CD4-positive, alpha-beta T cell treated with Interleukin-17A for 4 hours (primary cell): ENCODE results near the gene AEBP2.
"Not testable (repeated sequence)": the region's sequence is repeated elsewhere in the genome, so short reads cannot be mapped to it uniquely, and the experiment has no call there.

Experiments
- DNase-seq: peaks from one replicate; pipeline ENCODE4 v3.0.0-alpha.2; 2020; ENCODE audit warnings: mixed read lengths

AEBP2 gene

DNA sequence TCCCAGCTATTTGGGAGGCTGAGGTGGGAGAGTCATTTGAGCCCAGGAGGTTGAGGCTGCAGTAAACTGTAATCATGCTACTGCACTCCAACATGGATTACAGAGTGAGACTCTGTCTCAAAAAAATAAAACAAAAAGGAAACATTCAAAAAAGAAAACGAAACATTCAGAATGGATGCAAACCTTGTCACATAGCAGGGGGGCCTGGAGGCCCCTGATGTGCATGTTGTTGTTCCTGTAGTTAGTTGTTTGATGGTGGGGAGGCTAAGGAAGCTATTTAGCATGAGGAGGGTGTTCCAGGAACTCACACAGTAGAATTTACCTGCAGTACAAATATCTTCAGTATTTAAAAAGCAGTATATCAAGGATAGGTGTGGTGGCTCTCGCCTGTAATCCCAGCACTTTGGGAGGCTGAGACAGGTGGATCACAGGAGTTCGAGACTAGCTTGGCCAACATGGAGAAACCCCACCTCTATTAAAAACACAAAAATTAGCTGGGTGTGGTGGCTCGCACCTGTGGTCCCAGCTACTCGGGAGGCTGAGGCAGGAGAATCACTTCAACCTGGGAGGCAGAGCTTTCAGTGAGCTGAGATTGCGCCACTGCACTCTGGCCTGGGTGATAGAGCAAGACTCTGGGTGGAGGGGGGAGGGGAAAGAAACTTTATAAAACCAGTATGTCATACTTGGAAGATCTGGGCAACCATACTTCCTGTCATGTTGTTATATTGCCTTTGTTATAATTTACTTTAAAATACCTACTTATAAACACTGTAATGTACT lies 17.6 kb upstream of the AEBP2 start:
- no peak for DNase-seq

DNA sequence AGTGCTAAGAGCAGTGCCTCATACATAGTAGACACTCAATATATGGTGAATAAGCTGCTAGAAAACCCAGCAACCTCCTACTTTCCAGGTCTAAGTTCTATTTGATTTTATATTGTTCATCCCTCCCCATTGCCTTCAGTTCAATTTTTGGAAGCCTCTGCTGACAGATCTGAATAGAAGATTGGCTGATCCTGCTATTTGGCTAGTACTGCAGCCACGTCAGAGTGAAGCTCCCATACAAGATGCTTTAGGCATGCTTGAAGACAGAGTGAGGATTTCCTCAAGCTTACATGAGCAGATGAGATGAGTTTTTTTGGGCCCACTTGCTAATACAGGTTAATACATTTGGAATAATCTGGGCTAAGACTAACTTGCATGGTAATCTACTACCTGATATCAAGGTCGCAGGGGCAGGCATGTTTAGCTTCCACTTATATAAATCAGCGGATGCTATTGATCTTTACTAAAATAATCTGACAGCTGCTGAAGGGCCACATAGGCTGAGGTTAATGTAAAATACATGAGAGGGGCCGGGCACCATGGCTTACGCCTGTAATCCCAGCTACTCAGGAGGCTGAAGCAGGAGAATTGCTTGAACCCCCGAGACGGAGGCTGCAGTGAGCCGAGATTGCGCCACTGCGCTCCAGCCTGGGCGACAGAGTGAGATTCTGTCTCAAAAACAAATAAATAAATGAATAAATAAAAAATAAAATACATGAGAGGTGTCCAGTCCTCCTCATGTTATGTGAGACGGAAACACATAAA lies 15.9 kb upstream of the AEBP2 start:
- DNase-seq, result no peak

- DNase-seq, result no peak
These were observed 11.0 kb upstream of the AEBP2 start for GRCh38 chr12:19428246-19428645.

GRCh38 chr12:19429491-19429890 lies 9.8 kb upstream of the AEBP2 start:
- DNase-seq, result not testable (repeated sequence)

DNA sequence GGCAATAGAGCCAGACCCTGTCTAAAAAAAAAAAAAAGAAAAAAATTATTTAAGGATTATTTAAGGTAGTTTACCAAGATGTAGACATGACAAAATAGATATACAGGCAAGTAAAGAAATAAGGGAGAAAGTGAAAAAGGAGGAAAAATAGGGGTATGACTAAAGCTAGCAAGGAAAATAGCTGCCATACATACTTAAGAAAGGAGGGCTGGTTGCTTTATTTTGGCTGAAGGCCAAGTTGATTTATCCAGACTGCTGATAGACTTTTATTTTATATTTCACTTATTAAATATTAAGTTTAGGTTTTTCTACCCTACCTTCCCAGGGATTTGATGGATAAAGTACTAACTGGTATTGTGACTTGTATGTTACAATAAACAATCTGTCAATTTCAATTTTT lies 8.3 kb upstream of the AEBP2 start:
- DNase-seq, result no peak

- DNase-seq, result no peak
These were observed 7.6 kb upstream of the AEBP2 start for GRCh38 chr12:19431407-19432308.

DNA sequence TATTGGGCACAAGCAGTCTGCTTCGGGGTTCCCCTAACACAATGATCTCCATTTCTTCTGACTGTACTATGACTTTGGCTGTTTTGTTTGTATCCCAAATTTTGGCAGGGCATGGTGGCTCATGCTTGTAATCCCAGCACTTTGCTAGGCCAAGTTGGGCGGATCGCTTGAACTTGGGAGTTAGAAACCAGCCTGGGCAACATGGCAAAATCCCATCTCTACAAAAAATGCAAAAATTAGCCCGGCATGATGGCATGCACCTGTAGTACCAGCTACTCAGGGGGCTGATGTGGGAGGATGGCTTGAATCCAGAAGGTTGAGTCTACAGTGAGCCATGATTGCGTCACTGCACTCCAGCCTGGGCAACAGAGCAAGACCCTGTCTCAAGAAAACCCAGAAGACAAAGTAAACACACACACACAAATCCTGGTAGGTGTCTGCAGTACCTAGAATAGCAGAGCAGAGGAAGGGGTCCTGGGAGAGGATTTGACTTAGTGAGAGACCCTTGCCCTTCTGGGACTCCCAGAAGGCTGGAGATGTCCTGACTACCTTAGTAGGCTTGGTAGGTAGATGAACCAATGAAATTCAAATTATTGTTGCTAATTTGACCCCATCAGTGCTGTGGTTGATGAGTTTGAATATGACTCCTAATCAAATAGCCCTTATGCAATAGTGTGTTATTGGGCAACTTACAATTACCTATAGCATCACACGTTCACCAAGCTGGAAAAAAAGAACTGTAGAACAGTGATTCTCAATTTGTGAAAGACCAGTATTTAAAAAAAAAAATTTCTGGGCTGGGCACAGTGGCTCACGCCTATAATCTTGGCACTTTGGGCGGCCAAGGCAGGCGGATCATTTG lies 6.8 kb upstream of the AEBP2 start:
- no peak for DNase-seq

DNA sequence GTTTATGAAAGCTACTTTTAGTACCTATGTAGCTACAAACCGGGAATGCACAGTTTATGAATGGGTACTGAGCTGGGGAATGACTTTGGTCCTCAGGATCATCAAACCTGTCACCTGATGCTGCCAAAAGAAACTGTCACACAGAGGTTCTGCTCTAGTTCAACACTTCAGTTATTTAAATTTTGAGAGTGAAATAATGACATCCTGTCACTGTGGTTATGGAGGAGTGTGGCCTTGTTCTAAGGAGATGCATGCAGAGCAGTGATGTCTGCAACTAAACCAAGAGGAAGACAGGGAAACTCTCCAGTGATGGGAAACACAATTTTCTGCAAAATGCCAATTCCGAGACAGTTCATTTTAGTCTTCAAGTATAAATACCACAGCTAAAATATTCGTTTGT lies 4.8 kb upstream of the AEBP2 start:
- DNase-seq, result no peak

GRCh38 chr12:19435831-19436497 lies 3.3 kb upstream of the AEBP2 start:
- no peak for DNase-seq

- DNase-seq, result no peak
These were observed 2.4 kb upstream of the AEBP2 start for GRCh38 chr12:19436931-19437330.

GRCh38 chr12:19437996-19438395 lies 1.3 kb upstream of the AEBP2 start:
- no peak for DNase-seq

DNA sequence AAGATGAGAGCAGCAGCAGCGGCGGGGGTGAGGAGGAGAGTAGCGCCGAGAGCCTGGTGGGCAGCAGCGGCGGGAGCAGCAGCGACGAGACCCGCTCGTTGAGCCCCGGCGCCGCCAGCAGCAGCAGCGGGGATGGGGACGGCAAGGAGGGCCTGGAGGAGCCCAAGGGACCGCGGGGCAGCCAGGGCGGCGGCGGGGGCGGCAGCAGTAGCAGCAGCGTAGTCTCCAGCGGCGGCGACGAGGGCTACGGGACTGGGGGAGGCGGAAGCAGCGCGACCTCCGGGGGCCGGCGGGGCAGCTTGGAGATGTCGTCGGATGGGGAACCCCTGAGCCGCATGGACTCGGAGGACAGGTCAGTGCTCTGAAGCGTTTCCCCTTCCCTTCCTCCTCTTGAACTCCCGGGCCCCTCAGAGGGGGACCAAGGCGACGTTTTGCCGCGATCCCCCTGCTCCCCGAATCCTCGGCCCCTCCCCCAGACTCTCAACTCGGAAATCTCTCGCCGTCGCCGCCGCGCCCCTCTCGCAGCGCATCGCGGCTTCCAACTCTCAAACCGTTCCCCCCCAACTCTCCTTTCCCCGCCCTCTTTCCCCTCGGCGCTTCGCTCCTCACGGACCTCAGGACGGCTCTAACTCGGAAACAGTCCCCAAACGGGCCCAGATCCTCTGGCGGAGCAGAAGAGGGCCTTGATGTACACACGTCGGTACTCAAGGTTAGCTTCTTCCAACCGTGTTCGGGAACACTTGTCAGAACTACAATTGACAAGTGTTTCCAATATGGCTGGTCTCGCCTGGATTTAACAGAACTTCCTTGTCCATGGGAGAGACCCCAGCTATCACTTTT lies 947 bp downstream of the AEBP2 start:
- peak; percentile 66 for DNase-seq

GRCh38 chr12:19440916-19441315 lies 1.6 kb downstream of the AEBP2 start:
- no peak for DNase-seq

GRCh38 chr12:19443585-19443984 lies 4.3 kb downstream of the AEBP2 start:
- DNase-seq, result no peak

DNA sequence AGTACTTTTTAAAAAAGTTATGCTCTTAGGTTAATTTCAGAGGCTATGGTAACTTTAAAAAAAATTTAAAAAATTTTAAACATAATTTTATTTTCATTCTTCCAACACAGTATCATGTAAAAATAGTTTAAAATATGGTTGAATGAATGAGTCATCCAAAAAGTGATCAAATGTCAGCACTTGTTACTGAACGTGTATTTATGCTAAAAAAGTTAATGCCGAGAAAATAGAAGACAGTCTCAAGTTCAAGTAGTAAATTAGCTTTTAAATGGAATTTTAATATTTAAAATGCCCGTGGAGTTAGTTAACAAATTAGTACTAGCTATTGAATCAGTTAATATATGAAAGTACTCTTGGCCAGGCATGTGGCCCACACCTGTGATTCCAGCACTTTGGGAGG lies 4.8 kb downstream of the AEBP2 start:
- no peak for DNase-seq

DNA sequence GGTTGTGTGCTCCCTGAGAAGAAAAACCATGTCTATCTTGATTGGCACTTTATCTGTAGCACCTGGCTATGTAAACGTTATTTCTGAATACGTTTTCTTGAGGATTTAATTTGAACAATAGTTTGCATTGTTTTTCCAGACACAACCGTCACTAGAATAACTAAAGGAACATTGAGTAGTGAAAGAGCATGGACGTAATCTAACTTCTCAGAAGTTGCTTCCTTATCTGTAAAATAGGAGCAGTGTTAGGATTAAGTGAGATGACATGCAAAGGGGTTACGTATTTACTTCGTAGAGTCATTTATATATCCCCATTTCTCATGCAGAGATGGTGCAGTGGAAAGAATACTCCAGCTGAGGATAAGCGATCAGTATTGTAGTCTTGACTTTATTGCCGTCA lies 8.1 kb downstream of the AEBP2 start:
- DNase-seq, result no peak

GRCh38 chr12:19449814-19450213 lies 10.5 kb downstream of the AEBP2 start:
- no peak for DNase-seq

GRCh38 chr12:19450362-19450761 lies 11.1 kb downstream of the AEBP2 start:
- peak; percentile 28 for DNase-seq

GRCh38 chr12:19451196-19451595 lies 11.9 kb downstream of the AEBP2 start:
- DNase-seq, result no peak

DNA sequence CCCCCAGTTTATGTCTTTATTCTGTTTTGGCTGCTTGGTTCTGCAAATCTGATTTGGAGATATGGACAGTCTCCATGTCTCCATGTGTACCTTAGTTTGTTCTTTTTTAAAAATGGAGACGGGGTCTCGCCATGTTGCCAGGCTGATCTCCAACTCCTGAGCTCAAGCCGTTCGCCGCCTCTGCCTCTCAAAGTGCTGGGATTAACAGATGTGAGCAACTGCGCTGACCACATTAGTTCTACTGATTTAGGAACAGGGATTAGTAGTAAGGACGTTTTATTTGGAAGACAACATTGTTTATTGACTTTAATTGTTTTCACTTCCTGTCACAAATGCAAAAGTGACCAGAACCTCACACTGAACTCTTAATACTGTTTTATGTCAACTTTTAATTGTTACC lies 14.7 kb downstream of the AEBP2 start:
- no peak for DNase-seq

DNA sequence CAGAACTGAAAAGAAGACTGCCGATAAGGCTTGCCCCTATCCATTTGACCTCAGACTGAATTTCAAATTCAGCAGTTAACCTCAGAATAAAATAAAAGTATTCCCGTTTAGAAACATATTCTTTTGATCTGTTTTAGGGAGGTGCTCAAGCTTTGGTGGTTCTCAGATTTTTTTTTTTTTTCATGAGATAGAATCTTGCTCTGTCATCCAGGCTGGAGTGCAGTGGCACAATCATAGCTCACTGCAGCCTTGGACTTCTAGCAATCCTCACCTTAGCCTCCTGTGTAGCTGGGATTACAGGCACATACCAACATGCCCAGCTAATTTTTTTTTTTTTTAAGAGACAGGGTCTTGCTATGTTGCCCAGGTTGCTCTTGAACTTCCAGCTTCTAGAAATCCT lies 15.5 kb downstream of the AEBP2 start:
- no peak for DNase-seq
